A549 (cell line): ENCODE results near the gene DGKH. TPM values are rescaled to one million over a fixed set of nuclear protein-coding genes. Genes with fewer than 3 reads are reported as not detected.
A peak's percentile ranks its signal among the peaks of the same experiment; 100 is the strongest.

Experiments used
- ATAC-seq, 2 experiments: fragments of 200-7000 bp in 1 of 2; fragments of >200 bp in 1 of 2; cut with Nextera tagmentation in 1 of 2; cut with Tn5 transposase in 1 of 2; 3 replicates each; pipeline versions ENCODE4 v1.8.0 to v1.9.1; 2018 to 2020; ENCODE audit warnings: mild to moderate bottlenecking in 1 of 2, moderate library complexity in 1 of 2
- CTCF ChIA-PET: fragments of 300-600 bp; sonication (Branson Sonifier 250); formaldehyde crosslinking; extraction: SDS; loops from one replicate; lab custom pipeline; 2021; ENCODE audit warnings: antibody characterized with exemption, inconsistent platforms; lab: Yijun Ruan, JAX
- POLR2A ChIA-PET: fragments of 350-600 bp; formaldehyde crosslinking; extraction: SDS; loops from one replicate; lab custom pipeline; 2021; ENCODE audit warnings: antibody characterized with exemption, inconsistent platforms; lab: Yijun Ruan, JAX
- DNase-seq, 2 experiments: peaks; one replicate each; pipeline versions ENCODE4 v3.0.0 to v3.0.0-alpha.2; 2011 to 2016; ENCODE audit warnings: low read depth in 1 of 2, low spot score in 1 of 2
- FAIRE-seq: peaks from 2 replicates; lab custom pipeline; 2011; peaks lifted over from hg19 to GRCh38; lab: Jason Lieb, UNC
- H3K27ac ChIP-seq, 2 experiments: fragments of >200 bp; sonication (Bioruptor Twin); formaldehyde crosslinking; 3 replicates each; pipeline ENCODE4 v1.5.1; 2016 to 2017
- H3K4me1 ChIP-seq: fragments of >200 bp; sonication (Bioruptor Twin); formaldehyde crosslinking; 3 replicates; pipeline ENCODE4 v1.6.1; 2016
- H3K4me2 ChIP-seq: fragments of >200 bp; sonication (Bioruptor Twin); formaldehyde crosslinking; 3 replicates; pipeline ENCODE4 v1.6.1; 2016
- H3K4me3 ChIP-seq: fragments of >200 bp; sonication (Bioruptor Twin); formaldehyde crosslinking; 3 replicates; pipeline ENCODE4 v1.5.1; 2016
- H3K9me3 ChIP-seq: fragments of >200 bp; sonication (Bioruptor Twin); formaldehyde crosslinking; 3 replicates; pipeline ENCODE4 v1.6.1; 2016
- BCL3 ChIP-seq: fragments of >200 bp; sonication (Bioruptor Twin); formaldehyde crosslinking; IDR thresholded peaks from 3 replicates; pipeline ENCODE4 v1.6.1; 2016
- BHLHE40 ChIP-seq: IDR thresholded peaks from 2 replicates; pipeline ENCODE4 v1.6.1; 2012; ENCODE audit warnings: low read depth, low read length, inconsistent platforms
- CBX2 ChIP-seq: fragments of 200-600 bp; sonication (generic); IDR thresholded peaks from 2 replicates; pipeline ENCODE4 v1.6.1; 2016; ENCODE audit warnings: low read depth, mild to moderate bottlenecking, borderline replicate concordance
- CBX8 ChIP-seq: fragments of 200-600 bp; sonication (generic); IDR thresholded peaks from 2 replicates; pipeline ENCODE4 v1.6.1; 2016
- CEBPB ChIP-seq, 2 experiments: fragments of >200 bp in 1 of 2; sonication (Bioruptor Twin) in 1 of 2; formaldehyde crosslinking in 1 of 2; IDR thresholded peaks; 2 replicates each; pipeline ENCODE4 v1.6.1; 2012 to 2016
- CHD2 ChIP-seq: fragments of 150-350 bp; IDR thresholded peaks from 2 replicates; pipeline ENCODE4 v1.6.1; 2014; ENCODE audit warnings: low read length; ENCODE audit not compliant: partially characterized antibody
- CHD4 ChIP-seq: fragments of 200-600 bp; sonication (generic); IDR thresholded peaks from 2 replicates; pipeline ENCODE4 v1.6.1; 2016; ENCODE audit warnings: antibody characterized with exemption, mild to moderate bottlenecking, borderline replicate concordance
- CTCF ChIP-seq: fragments of >200 bp; sonication (Bioruptor Twin); formaldehyde crosslinking; IDR thresholded peaks from 3 replicates; pipeline ENCODE4 v1.5.1; 2016
- EHF ChIP-seq: fragments of 250-450 bp; sonication (Bioruptor Pico); IDR thresholded peaks from 2 replicates; pipeline ENCODE4 v1.5.0; 2020; ENCODE audit warnings: mild to moderate bottlenecking
- EHMT2 ChIP-seq: fragments of 200-600 bp; sonication (generic); IDR thresholded peaks from 2 replicates; pipeline ENCODE4 v1.6.1; 2016; ENCODE audit warnings: antibody characterized with exemption, low read depth, mild to moderate bottlenecking, moderate library complexity
- ELK1 ChIP-seq: fragments of 150-350 bp; IDR thresholded peaks from 2 replicates; pipeline ENCODE4 v1.6.1; 2014; ENCODE audit warnings: low read depth, mild to moderate bottlenecking, low read length
- ESRRA ChIP-seq: fragments of 150-350 bp; IDR thresholded peaks from 2 replicates; pipeline ENCODE4 v1.6.1; 2014; ENCODE audit warnings: mild to moderate bottlenecking, low read length, borderline replicate concordance
- FOSL2 ChIP-seq, 2 experiments: fragments of 450-650 bp in 1 of 2; fragments of >200 bp in 1 of 2; sonication (Bioruptor Twin) in 1 of 2; formaldehyde crosslinking; IDR thresholded peaks; 2 replicates each; pipeline versions ENCODE4 v1.5.0 to v1.6.1; 2016 to 2020; ENCODE audit warnings: mild to moderate bottlenecking in 1 of 2, moderate library complexity in 1 of 2
- HES2 ChIP-seq: fragments of >200 bp; sonication (Bioruptor Twin); formaldehyde crosslinking; IDR thresholded peaks from 2 replicates; pipeline ENCODE4 v1.6.1; 2016
- HEYL ChIP-seq: fragments of 250-450 bp; sonication (Bioruptor Pico); IDR thresholded peaks from 2 replicates; pipeline ENCODE4 v1.8.0; 2021; ENCODE audit warnings: mild to moderate bottlenecking, moderate library complexity
- HMGXB4 ChIP-seq: fragments of 250-450 bp; sonication (Bioruptor Pico); IDR thresholded peaks from 2 replicates; pipeline ENCODE4 v1.5.0; 2021; ENCODE audit warnings: mild to moderate bottlenecking, moderate library complexity, borderline replicate concordance
- JUN ChIP-seq, 2 experiments: fragments of >200 bp; sonication (Bioruptor Twin); formaldehyde crosslinking; IDR thresholded peaks; 2 replicates in 1 of 2; 3 replicates in 1 of 2; pipeline ENCODE4 v1.6.1; 2016 to 2017
- JUNB ChIP-seq: fragments of >200 bp; sonication (Bioruptor Twin); formaldehyde crosslinking; IDR thresholded peaks from 2 replicates; pipeline ENCODE4 v1.6.1; 2016
- KDM1A ChIP-seq: fragments of 200-600 bp; sonication (generic); IDR thresholded peaks from 2 replicates; pipeline ENCODE4 v1.6.1; 2016; ENCODE audit warnings: low read depth, mild to moderate bottlenecking
- MAFK ChIP-seq: fragments of 450-650 bp; IDR thresholded peaks from 2 replicates; pipeline ENCODE4 v1.6.1; 2014; ENCODE audit not compliant: partially characterized antibody
- MAZ ChIP-seq: fragments of 150-350 bp; IDR thresholded peaks from 2 replicates; pipeline ENCODE4 v1.6.1; 2014; ENCODE audit warnings: antibody characterized with exemption, low read depth, low read length, borderline replicate concordance
- NFE2L2 ChIP-seq: fragments of 150-350 bp; conservative IDR thresholded peaks from 2 replicates; pipeline ENCODE4 v1.6.1; 2014; ENCODE audit warnings: low read length
- NPAS2 ChIP-seq: fragments of 250-450 bp; sonication (Bioruptor Pico); IDR thresholded peaks from 2 replicates; pipeline ENCODE4 v1.8.0; 2022; ENCODE audit warnings: mild to moderate bottlenecking, moderate library complexity, borderline replicate concordance
- PBX3 ChIP-seq: IDR thresholded peaks from 2 replicates; pipeline ENCODE4 v1.6.1; 2012
- RCOR1 ChIP-seq: fragments of 150-350 bp; IDR thresholded peaks from 2 replicates; pipeline ENCODE4 v1.6.1; 2014; ENCODE audit warnings: antibody characterized with exemption, low read length, low read depth
- RNF2 ChIP-seq: fragments of 200-600 bp; sonication (generic); IDR thresholded peaks from 2 replicates; pipeline ENCODE4 v1.6.1; 2016; ENCODE audit warnings: low read depth, mild to moderate bottlenecking, antibody characterized with exemption, moderate library complexity, borderline replicate concordance
- SMC3 ChIP-seq: fragments of >200 bp; sonication (Bioruptor Twin); formaldehyde crosslinking; IDR thresholded peaks from 3 replicates; pipeline ENCODE4 v1.6.1; 2018; ENCODE audit warnings: inconsistent platforms
- TP53 ChIP-seq: fragments of 250-450 bp; sonication (Bioruptor Pico); IDR thresholded peaks from 2 replicates; pipeline ENCODE4 v1.5.0; 2021; ENCODE audit warnings: mild to moderate bottlenecking, moderate library complexity
- USF2 ChIP-seq: fragments of 450-650 bp; IDR thresholded peaks from 2 replicates; pipeline ENCODE4 v1.6.1; 2014; ENCODE audit warnings: antibody characterized with exemption
- ZFP36 ChIP-seq: fragments of 450-650 bp; IDR thresholded peaks from 2 replicates; pipeline ENCODE4 v1.6.1; 2014; ENCODE audit warnings: borderline replicate concordance; ENCODE audit not compliant: partially characterized antibody
- ZNF302 ChIP-seq: fragments of 250-450 bp; sonication (Bioruptor Pico); IDR thresholded peaks from 2 replicates; pipeline ENCODE4 v1.9.0; 2021; ENCODE audit warnings: inconsistent platforms, mild to moderate bottlenecking, moderate library complexity
- ZSCAN20 ChIP-seq: fragments of 250-450 bp; sonication (Bioruptor Pico); IDR thresholded peaks from 2 replicates; pipeline ENCODE4 v1.8.0; 2022; ENCODE audit warnings: mild to moderate bottlenecking, moderate library complexity
- WGBS: methylation state at CpG from one replicate; pipeline ENCODE4 v1.1.6; 2017; ENCODE audit errors: missing lambda C conversion rate; 5-methylcytosine and 5-hydroxymethylcytosine counted together
- polyA plus RNA-seq, 4 experiments: library from polyadenylated mRNA; depleted of rRNA in 3 of 4; stranded (reverse); fragments of >200 nt; fragmentation: RNase III in 1 of 4; extraction: RNeasy Plus Mini Kit Qiagen cat#74134 plus additional on column Dnase treatment in 1 of 4; gene quantifications; 2 replicates in 3 of 4; 3 replicates in 1 of 4; pipeline ENCODE4 v1.2.3, GENCODE V29; 2011 to 2017

Gene DGKH
- polyA plus RNA-seq, 2 of the 4 experiments (the other 2 are of a cell fraction) = 3.8 to 6.7 TPM

- DNase-seq (peak; percentile 85 to 97), ATAC-seq (peak; percentile 95 to 97), FAIRE-seq (no peak)
- peak overlapping the region; percentile 86 for H3K4me3 ChIP-seq
- peaks cover 12% of the 10 kb centered on the region; the same call in 2 of the 3 replicates for H3K4me1 ChIP-seq
- H3K27ac ChIP-seq = peak overlapping the region; percentile 87 to 99
- ChIA-PET CTCF (interaction anchor here (0.7 to 1.4 kb wide), 4 partner anchors 15 to 604 kb away, joined by 3 read pairs; no protein-coding TSS in a partner anchor), POLR2A (interaction anchor here (0.5 to 1.6 kb wide), 5 partner anchors 24 to 1607 kb away, joined by 3 to 4 read pairs (median 4); partner anchors contain the start of gene WBP4)
- H3K4me2 ChIP-seq = peak overlapping the region; percentile 94
- WGBS = 6% methylated on average over 18 of the region's 57 CpGs
- H3K9me3 ChIP-seq = no peaks in the 10 kb centered on the region
- TF ChIP-seq HEYL (CRISPR knock-in tag) (no peak), BCL3 (0 out of 3 replicates have a peak, but pooled peaks have one; percentile 32), JUNB (no peak), CEBPB (IDR thresholded peaks at IDR 0.05) (no peak), MAZ (no peak), ZFP36 (no peak), KDM1A (no peak), RCOR1 (no peak), ZNF302 (CRISPR knock-in tag) (no peak), TP53 (CRISPR knock-in tag) (no peak), CHD4 (no peak), ELK1 (no peak), CBX2 (no peak), NFE2L2 (no peak), HES2 (no peak), MAFK (no peak), CHD2 (peak; percentile 95), CBX8 (no peak), EHMT2 (no peak), BHLHE40 (no peak), JUN (IDR thresholded peaks at IDR 0.05) (peak in 1 of 2 experiments; percentile 12; a peak in 1 of 5 replicates), USF2 (peak; percentile 97), FOSL2 (IDR thresholded peaks at IDR 0.05) (no peak), FOSL2 (CRISPR knock-in tag; IDR thresholded peaks at IDR 0.05) (no peak), SMC3 (no peak), HMGXB4 (no peak), RNF2 (no peak), CTCF (no peak), EHF (CRISPR knock-in tag) (no peak), ESRRA (no peak), PBX3 (no peak), NPAS2 (CRISPR knock-in tag) (no peak), ZSCAN20 (CRISPR knock-in tag) (no peak)
Observed at GRCh38 chr13:42271337-42272114, 223.1 kb downstream of the DGKH start.
